GM19023 (cell line): ENCODE data around the gene BPIFB3.

Source experiments
- ATAC-seq: cut with Tn5 transposase; IDR thresholded peaks from one replicate; pipeline ENCODE4 v1.9.1; 2021; ENCODE audit warnings: mild to moderate bottlenecking, moderate library complexity; ENCODE audit not compliant: unreplicated experiment

Gene BPIFB3

DNA sequence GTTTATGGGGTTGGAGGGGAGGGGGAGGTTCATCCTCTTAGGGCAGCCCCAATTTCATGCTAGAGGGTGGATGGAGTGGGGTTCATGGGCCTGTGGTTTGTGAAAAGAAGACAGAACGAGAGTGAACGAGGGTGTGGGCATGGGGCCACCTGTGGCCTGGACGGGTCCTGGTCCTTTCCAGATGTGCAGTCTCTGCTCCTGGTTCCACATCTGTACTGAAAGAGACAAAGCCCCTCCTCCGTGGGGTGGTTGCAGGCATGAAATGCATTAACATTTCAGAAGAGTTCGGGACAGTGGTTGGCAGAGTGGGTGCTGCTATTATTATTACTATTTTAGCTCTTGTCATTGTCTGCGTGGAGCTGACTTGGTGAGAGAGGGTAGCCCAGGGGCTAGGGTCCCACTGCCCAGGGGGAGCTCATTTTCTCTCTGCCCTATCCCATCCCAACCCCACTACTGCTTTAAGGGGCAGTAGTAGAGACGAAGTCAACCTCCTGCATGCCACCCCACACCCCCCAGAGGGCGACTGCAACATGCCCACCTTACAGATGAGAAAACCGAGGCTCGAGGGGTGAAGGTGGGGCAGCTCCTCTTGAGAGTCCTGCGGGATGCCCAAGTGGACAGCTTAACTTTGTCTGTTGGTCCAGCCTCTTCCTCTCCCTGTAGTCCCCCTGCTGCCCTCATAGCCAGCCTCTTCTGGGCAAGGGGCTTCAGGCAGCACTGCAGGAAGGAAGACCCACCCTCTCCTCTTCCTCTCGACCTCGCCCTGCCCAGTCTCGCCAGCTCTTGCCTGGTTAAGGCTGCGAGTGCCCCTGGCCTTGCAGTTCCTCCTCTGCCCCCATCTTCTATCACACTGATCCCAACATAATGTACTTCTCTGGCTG lies 37.8 kb upstream of the BPIFB3 start:
- no peak for ATAC-seq

DNA sequence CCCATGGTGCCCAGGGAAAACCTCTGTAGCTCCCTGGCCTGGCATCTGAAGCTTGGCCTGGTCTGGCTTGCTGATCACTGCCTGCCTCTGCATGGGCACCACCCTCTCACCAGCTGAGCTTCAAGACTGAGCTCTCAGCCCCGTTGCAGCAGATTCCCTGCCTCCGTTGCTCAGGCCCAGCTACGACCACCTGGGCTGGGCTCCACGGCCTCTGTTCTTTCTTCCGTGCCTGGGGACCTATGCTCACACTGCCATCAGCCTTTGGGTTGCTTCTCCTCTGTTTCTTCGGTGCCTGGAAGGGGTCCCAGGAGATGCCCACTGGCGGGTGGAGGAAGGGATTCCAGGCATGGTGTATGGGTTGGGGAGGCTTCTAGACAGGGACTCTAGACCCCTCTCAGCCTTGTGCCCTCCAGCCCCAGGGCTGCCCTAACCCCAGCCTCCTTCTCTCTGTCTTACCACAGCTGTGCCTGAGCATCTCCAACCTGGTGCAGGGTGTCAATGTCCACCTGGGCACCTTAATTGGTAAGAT lies 37.1 kb upstream of the BPIFB3 start:
- ATAC-seq = no peak

DNA sequence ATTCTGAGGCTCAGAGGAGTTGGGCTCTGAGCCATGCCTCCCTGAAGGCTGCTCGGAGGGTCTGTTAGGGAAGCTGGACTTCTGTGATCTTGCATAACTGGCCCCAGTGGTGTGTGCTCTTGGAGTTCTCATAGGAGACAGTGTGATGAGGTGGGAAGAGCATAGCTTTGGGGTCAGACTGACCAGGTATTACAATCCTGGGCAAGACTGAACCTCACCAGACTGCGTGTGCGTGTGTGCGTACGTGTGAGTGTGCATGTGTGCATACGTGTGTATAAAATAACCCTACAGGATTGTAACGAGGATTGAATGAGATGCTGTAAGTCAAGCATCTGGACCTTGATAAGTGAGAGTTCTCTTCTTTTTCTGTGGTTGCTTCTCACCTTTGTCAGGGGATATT lies 36.2 kb upstream of the BPIFB3 start:
- ATAC-seq = no peak

DNA sequence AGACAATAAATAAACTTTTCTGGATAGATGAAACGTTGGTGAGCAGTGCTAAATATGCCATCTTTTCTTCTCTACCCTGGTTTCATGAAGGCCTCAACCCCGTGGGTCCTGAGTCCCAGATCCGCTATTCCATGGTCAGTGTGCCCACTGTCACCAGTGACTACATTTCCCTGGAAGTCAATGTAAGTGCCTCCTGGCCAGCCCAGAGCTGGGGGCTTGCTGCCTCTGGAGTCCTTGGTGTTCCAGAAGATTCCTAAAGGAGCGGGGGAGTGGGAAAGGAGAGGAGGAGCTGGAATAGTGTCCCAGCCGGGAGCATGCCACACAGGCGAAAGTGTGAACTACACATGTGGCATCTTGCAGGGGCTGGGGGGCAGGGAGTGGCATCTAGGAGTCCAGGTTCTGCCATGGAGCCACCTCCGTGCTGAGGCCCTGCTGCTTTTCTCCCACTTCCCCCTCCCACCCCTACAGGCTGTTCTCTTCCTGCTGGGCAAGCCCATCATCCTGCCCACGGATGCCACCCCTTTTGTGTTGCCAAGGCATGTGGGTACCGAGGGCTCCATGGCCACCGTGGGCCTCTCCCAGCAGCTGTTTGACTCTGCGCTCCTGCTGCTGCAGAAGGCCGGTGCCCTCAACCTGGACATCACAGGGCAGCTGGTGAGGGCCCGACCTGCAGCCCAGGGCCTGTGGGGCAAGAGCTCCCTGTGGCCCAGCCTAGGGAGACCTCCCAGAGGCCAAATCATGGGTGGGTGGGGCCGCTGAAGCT lies 35.4 kb upstream of the BPIFB3 start:
- no peak for ATAC-seq

DNA sequence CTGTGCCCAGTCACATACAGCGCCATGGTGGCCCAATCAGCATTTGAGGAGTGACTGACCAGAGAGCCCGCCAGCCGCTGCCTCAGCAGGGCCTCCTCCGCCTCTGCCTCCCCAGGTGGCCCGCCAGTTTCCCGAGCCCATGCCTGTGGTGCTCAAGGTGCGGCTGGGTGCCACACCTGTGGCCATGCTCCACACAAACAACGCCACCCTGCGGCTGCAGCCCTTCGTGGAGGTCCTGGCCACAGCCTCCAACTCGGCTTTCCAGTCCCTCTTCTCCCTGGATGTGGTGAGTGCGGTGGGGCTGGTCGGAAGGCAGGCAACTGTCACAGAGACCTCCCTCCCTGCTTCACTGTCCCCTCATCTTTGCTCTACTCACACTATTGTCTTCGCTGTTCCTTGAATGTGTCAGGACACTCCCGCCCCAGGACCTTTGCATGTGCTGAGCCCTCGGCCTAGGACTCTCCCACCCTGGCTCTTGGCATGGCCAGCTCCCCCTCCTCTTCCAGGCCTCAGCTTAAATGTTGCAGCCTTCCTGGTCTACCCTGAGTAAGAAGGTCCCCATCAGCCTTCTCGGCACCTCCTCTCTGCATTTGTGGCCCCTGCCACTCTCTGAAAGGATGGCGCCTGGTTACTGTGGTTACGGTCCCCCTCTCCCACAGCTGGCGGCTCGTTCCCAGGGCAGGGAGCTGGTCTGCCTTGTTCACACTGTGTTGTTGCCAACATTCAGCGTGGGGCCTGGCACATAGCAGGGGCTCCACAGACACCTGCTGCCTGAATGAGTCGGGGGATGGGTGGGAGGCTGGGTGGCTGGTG lies 34.0 kb upstream of the BPIFB3 start:
- ATAC-seq = no peak

DNA sequence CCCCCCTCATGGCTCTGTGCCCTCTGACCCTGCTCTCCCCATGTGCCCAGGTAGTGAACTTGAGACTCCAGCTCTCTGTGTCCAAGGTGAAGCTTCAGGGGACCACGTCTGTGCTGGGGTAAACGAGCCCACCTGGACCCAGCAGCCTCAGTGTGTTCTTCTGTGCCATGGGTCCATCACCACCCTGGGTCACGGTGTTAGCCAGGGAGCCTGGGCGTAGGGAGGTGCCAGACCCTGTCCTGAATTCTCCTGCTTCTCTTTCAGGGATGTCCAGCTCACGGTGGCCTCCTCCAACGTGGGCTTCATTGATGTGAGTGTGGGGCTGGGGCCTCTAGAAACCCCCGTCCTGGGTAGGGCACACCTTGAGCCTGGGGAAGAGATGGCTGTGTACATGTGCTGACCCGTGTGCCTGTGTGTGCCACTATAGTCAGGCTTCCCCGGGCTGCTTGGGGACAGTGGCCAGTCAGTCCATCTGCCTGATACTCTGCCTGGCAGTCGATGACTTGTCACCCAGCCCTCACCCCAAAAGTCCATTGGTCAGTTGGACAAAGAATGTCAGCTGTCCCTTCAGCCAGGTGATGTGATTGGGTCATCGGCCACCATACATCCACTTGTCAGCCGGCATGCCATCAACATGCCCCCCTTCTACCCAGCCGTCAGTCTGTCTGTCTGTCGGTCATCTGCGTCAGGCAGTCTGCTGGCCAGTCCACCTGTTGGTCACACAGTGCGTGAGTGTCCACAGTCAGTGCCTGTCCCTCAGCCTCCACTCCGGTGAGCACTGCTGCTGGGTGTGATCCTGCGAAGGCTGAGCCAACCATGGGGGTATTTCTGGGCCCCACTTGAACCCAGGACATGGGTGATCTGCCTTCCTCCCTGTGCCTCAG lies 33.2 kb upstream of the BPIFB3 start:
- no peak for ATAC-seq

DNA sequence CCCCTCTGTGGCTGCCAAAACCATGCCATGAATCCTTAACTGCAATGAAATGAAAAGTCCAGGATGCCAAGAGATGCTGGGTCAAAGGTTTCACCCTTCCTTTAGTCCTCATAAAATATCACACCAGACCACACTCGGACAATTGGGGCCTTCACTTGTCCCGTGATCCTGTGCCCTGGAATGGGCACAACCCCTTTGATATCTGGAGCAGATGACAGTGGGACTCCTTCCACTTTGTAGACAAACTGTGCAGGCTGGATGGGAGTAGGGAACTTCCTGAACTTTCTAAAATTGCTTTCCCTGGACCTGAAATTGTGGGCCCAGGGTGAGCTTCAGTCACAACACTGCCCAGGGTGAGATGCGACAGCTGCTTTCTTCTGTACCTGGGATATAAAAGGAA lies 31.8 kb upstream of the BPIFB3 start:
- no peak for ATAC-seq

DNA sequence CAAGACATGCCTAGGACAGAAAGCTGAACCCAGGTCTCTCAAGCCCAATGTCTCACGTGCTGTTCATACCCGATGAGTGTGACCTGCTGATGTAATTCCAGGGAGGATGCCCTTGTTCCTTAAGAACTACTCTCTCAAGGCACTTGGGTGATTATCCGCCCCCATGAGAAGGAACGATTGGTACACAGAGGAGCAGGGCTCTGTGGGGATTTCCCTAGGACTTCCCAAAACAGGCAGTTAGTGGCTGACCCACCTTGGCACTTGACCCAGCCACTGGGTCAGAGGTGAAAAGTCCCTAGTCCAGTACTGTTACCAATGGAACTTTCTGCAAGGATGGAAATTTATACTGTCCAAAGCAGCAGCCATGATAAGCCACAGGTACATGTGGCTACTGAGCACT lies 31.4 kb upstream of the BPIFB3 start:
- no peak for ATAC-seq

DNA sequence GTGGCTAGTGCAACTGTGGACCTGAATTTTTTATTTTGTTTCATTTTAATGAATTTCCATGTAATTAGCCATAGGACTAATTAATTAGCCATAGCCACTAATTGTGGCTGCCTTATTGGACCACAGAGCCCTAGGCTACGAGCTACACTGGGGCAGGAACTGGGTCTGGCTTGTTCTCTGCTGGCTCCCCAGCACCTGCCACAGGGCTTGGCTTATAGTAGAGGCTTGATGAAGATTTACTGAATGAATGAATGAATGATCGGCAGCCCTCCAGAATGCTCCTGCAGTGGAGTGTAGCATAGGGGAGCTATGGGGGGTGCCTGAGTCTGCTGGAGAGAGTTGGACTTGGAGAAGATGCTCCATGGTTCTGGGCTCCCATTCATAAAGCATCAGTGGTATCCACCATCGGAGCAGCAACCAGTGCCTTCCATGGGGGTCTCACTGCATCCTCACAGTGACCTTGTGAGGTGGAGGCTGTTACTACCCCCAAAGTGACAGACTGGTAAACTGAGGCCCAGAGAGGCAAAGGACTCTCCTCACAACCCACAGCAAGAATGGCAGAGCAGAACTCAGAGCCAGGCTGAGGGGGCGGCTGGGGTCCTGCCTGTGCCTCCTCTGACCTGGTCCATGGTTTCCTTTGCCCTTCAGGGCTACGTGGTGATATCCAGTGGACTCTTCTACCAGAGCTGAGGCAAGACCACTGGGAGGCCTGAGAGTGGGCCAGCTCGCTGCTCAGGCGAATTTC lies 30.8 kb upstream of the BPIFB3 start:
- ATAC-seq = no peak

DNA sequence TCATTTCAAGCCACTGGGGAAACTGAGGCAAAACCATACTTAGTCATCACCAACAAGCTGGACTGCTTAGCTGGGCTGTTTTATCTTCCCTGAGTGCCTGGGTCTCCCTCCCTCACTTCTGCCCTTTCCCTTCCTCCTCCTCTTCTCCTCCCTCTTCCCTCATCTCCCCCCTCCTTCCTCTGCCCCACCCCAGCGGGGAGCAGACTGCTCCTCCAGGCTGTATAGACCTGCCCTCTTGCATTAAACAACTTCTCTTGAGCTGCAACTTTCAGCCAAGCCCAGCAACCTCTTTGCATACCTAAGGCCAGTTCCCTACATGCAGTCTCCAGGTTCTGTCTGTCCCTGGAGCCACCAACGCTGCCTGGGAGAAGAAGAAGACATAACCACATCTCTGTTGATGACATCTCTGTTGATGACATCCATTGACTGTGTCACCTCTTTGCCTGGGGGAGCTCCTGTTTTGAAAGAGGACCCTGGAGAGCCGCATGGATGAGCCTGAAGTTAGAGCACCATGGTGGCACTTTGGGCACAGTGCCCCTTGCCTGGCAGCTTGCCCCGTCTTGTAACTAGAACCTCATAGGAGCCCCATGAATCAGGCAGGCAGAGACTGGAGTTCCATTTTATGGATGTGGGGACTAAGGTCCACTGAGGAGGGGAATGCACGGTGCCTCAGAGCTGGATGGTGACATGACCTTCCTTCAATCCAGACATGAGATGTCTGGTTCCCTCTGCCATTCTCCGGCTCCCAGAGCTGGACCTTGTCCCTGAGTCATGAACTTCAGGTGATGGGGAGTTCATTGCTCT lies 30.1 kb upstream of the BPIFB3 start:
- no peak for ATAC-seq

DNA sequence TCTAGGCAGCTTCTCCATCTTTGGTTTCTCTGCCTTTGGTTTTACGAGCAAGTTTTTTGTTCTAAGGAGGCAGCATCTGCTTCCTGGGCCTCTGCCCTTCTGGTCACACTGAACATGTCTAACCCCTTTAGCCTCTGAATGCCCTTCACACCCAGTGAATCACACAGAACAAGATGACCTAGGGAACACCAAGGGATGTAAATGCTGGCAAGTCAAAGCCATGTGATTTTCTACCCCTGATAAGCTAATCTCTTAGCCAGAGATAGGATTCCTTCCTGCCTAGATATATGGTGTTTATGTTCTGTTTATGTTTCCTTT lies 29.5 kb upstream of the BPIFB3 start:
- ATAC-seq = no peak

DNA sequence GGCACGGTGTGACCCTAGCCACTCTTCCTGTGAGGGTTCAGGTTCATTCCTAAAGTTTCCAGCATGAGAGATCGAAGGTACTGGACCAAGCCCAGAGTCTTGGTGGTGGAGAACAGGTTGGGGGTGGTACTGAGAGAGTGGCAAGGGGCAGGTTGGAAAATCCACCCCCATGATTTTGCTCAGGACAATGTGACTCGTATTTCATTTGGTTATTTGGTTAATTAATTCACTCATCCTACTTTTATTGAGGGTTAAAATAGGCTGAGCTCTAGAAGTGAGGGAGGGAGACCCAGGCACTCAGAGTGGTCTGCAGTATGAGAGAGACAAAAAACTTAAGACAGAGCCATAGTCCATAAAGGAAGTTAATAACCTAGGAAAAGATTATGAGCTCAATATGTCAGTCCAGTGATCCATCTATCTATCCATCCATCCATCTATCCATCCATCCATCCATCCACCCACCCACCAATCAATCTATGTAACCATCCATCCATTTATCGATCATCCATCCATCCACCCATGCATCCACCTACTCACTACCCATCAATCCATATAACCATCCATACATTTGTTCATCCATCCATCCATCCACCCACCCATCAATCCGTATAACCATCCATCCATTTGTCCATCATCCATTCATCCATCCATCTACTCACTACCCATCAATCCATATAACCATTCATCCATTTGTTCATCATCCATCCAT lies 28.9 kb upstream of the BPIFB3 start:
- ATAC-seq = no peak

DNA sequence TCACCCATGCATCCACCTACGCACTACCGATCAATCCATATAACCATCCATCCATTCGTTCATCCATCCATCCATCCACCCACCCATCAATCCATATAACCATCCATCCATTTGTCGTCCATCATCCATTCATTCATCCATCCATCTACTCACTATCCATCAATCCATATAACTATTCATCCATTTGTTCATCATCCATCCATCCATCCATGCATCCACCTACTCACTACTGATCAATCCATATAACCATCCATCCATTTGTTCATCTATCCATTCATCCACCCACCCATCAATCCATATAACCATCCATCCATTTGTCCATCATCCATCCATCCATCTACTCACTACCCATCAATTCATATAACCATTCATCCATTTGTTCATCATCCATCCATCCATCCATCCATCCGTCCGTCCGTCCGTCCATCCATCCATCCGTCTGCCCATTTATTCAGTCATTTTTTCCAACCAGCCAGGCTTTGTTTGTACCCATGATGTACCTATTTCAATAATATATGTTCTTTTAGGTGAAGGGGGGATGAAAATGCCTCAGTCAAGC lies 28.3 kb upstream of the BPIFB3 start:
- ATAC-seq = no peak

DNA sequence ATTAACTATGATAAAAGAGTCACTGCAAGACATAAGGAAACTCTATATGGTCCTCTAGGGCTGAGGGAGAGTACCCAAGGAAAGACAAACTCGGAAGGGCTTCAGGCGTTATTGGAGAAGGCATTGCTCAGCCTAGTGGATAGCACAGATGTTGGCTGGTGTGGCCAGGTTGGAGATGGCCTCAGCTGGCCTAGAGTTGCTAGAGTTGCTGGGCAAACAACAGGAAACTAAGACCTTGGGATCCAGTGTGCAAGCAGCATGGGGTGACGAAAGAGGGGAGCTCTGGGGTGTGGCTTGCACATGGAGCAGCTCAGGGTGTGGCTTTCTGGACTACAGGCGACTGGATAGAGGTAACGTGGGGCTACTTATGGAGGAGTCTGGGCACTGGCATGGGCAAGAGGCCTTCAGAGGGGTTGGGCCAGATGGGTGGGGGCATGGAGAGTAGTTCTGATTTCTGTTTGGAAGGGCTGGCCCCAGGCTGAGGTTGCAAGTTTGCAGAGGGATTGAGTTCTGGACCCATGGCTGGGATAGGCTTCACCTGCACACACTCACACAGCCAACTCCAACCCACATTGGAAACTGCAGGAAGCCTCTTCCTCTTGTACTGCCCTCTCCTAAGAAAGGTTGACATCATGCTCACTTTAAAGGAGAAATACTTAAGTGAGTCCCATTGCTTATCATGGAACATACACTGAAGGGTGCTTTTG lies 27.5 kb upstream of the BPIFB3 start:
- ATAC-seq = no peak

DNA sequence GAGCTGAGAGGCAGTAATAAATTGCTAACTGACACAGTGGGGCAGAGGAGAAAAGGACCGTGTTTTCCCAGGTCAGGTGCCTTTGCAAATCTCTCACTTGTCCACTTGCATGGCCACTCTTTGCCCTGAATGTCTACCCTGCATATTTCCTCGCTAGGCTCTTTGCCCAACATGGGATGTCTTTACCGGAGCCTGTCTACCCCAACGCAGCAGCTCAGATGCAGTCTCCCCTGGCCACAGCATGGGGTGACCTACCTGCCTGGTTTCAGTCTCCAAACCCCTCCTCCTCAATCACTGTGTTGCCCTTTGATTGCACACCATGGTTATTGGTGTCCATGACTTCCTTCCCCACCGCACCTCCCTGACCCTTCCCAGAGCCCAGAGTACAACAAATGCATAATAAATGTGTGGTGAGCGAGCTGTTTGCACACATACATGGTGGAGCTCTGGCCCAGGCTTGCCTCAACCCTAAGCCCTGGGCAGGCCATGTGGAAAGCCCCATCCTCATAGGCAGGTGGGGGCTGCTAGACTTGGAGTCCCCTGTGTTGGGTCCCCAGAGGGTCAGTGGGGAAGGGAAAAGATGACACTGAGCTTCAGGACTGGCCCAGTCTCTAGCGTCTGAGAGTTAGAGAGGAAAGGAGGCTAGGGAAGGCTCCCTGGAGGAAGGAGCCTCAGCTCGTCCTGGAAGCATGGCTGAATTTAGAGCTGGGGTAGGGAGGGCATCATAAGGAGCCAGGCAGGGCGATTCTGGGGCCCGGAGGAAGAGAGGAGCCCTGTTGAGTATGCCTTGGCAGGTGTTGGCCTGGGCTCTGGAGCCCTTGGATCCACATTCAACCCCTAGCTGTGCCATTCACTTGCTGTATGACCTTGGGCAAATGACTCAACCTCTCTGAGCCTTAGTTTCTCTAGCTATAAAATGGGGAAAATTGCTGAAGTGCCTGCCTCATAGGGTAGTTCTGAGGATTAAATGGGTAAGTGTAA lies 26.6 kb upstream of the BPIFB3 start:
- no peak for ATAC-seq
